Mucosa of descending colon (tissue), 3 donors: ENCODE measurements around the gene CDNF. TPM values are rescaled to one million over a fixed set of nuclear protein-coding genes. Genes with fewer than 3 reads are reported as not detected.

Experiments
- ATAC-seq: fragments of 200-7000 bp; cut with Tn5 transposase; one replicate; pipeline ENCODE4 v1.9.1; 2020; ENCODE audit warnings: mild to moderate bottlenecking, moderate library complexity
- DNase-seq, 3 donors: peaks; one replicate each; pipeline ENCODE4 v3.0.0-alpha.2; 2020
- H3K36me3 ChIP-seq: fragments of 200-600 bp; one replicate; pipeline ENCODE4 v1.8.0; 2021; ENCODE audit warnings: low read depth, mild to moderate bottlenecking
- H3K4me1 ChIP-seq: fragments of 200-600 bp; one replicate; pipeline ENCODE4 v1.8.0; 2021; ENCODE audit warnings: low read depth, mild to moderate bottlenecking
- H3K4me3 ChIP-seq: fragments of 200-600 bp; one replicate; pipeline ENCODE4 v1.8.0; 2021; ENCODE audit warnings: mild to moderate bottlenecking
- H3K9me3 ChIP-seq: fragments of 200-600 bp; one replicate; pipeline ENCODE4 v1.8.0; 2021; ENCODE audit warnings: mild to moderate bottlenecking
- intact Hi-C, 2 donors: fragments of 100-400 bp; cut with DNase I in 1 of 2; cut with micrococcal nuclease in 1 of 2; formaldehyde crosslinking; loops; one replicate each; pipeline versions ENCODE4 v1.11.0 to v1.11.1; 2022; cut with DNase I, micrococcal nuclease
- total RNA-seq, 3 donors: library from RNA; stranded (reverse); fragmentation: NEBNext Ultra II Directional in 2 of 3; extraction: Animal tissue kit (Norgen Biotek cat#: 25700) in 2 of 3; gene quantifications; one replicate each; pipeline versions ENCODE4 v1.2.1 to v1.2.4, GENCODE V29; 2021 to 2023
- TF ChIP-seq, protein P1 (sequence below): fragments of 200-600 bp; IDR thresholded peaks from one replicate; pipeline ENCODE4 v1.8.0; 2022; ENCODE audit warnings: antibody characterized with exemption, mild to moderate bottlenecking
- donor health status: DM: no; HTN: no; CAD: no; lungs with moderate emphysema.
- donor health status: DM: no; HTN: no; CAD: no.
- donor health status: DM: no; HTN: yes; CAD: no.

The CDNF gene
- total RNA-seq, 3 donors from 2014 or later = 0.82 to 2.4 (median 2.2) TPM

DNA sequence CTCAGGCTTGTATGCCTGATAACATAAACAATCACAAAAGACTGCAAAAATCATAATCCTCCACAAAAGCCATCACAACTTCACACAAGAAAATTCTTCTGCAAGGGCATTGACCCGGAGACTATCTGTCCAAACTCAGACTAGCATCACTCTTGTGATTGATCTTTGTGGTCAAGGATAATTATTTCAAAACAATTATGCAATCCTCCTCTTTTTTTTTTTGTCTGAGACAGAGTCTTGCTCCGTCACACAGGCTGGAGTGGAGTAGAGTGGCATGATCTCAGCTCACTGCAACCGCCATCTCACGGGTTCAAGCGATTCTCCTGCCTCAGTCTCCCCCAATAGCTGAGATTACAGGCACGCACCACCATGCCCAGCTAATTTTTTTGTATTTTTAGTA lies 22.2 kb downstream of the CDNF start:
- H3K4me3 ChIP-seq = no peak overlapping the region
- intact Hi-C loops = no loop called here
- H3K9me3 ChIP-seq = no peaks in the 10 kb centered on the region
- TF ChIP-seq, protein P1, sequence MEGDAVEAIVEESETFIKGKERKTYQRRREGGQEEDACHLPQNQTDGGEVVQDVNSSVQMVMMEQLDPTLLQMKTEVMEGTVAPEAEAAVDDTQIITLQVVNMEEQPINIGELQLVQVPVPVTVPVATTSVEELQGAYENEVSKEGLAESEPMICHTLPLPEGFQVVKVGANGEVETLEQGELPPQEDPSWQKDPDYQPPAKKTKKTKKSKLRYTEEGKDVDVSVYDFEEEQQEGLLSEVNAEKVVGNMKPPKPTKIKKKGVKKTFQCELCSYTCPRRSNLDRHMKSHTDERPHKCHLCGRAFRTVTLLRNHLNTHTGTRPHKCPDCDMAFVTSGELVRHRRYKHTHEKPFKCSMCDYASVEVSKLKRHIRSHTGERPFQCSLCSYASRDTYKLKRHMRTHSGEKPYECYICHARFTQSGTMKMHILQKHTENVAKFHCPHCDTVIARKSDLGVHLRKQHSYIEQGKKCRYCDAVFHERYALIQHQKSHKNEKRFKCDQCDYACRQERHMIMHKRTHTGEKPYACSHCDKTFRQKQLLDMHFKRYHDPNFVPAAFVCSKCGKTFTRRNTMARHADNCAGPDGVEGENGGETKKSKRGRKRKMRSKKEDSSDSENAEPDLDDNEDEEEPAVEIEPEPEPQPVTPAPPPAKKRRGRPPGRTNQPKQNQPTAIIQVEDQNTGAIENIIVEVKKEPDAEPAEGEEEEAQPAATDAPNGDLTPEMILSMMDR = no peak
- DNase-seq = no peak
- no peaks in the 10 kb centered on the region for H3K4me1 ChIP-seq
- H3K36me3 ChIP-seq = no peaks in the 10 kb centered on the region
- no peak for ATAC-seq

GRCh38 chr10:14812271-14812670 lies 25.6 kb downstream of the CDNF start:
- intact Hi-C loops = no loop called here
- DNase-seq (no peak), ATAC-seq (no peak)
- Histone ChIP-seq H3K9me3 (no peaks in the 10 kb centered on the region), H3K4me3 (no peak overlapping the region), H3K36me3 (no peaks in the 10 kb centered on the region), H3K4me1 (no peaks in the 10 kb centered on the region)
- TF ChIP-seq, protein P1 = no peak

- DNase-seq (no peak), ATAC-seq (no peak)
- H3K36me3 ChIP-seq = no peaks in the 10 kb centered on the region
- H3K4me1 ChIP-seq = no peaks in the 10 kb centered on the region
- H3K9me3 ChIP-seq = no peaks in the 10 kb centered on the region
- intact Hi-C loops = no loop called here
- H3K4me3 ChIP-seq = no peak overlapping the region
- TF ChIP-seq, protein P1 = no peak
Observed at GRCh38 chr10:14810969-14811953, 26.6 kb downstream of the CDNF start.

DNA sequence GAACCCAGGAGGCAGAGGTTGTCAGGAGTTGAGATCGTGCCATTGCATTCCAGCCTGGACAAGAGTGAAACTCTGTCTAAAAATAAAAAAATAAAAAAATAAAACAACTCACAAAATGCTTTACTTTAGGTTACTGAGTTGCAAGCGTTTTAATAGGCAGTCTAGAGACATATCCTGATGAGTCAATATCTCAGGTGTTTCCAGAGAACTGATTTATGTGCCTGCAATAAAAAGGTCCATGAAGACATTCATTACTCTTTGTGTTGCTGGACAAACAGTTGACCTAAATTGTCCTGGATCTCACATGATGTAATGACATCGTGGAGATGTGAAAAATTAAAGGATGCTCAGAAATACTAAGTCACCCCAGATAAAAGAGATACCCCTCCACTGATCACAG lies 31.5 kb downstream of the CDNF start:
- DNase-seq (no peak), ATAC-seq (peak; percentile 57)
- Histone ChIP-seq H3K36me3 (no peaks in the 10 kb centered on the region), H3K9me3 (no peaks in the 10 kb centered on the region), H3K4me1 (no peaks in the 10 kb centered on the region), H3K4me3 (no peak overlapping the region)
- intact Hi-C loops = no loop called here
- TF ChIP-seq, protein P1 = no peak

DNA sequence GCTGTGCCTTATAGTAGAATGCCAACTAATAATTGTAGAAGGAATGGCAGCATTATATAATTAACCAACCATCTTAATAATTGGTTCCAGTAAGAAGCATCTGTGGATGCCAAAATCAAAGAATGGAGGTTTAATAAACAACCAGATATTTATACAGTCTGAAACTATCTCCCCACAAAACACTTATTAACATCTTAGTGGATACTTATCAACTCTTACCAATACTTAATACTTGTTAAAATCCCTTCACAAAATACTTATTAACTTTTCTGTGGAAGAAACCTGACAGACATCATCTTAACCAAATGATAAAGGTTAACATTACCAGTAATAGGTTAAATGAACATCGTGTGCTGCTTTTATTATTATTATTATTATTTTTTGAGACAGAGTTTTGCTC lies 34.0 kb downstream of the CDNF start:
- ATAC-seq (no peak), DNase-seq (no peak)
- TF ChIP-seq, protein P1 = no peak
- Histone ChIP-seq H3K4me1 (no peaks in the 10 kb centered on the region), H3K36me3 (no peaks in the 10 kb centered on the region), H3K4me3 (no peak overlapping the region), H3K9me3 (no peaks in the 10 kb centered on the region)
- intact Hi-C loops = no loop called here
